K562 (cell line): ENCODE data around the gene HHATL. TPM values are rescaled to one million over a fixed set of nuclear protein-coding genes. Genes with fewer than 3 reads are reported as not detected.

Experiments used
- CHD2 ChIP-seq: IDR thresholded peaks from 2 replicates; pipeline ENCODE4 v1.6.1; 2011; ENCODE audit warnings: low read depth, low read length
- HNRNPUL1 ChIP-seq: fragments of 200-400 bp; formaldehyde crosslinking; IDR thresholded peaks from 2 replicates; pipeline ENCODE4 v1.6.1; 2017; ENCODE audit warnings: low read length
- IRF2 ChIP-seq: sonication (generic); formaldehyde crosslinking; IDR thresholded peaks from 2 replicates; pipeline ENCODE4 v1.8.1; 2022; ENCODE audit warnings: mild to moderate bottlenecking, missing genetic modification reagents
- NCOA6 ChIP-seq: fragments of 450-650 bp; IDR thresholded peaks from 2 replicates; pipeline ENCODE4 v1.6.1; 2017; ENCODE audit warnings: mild to moderate bottlenecking
- NR2C1 ChIP-seq, 2 experiments: fragments of 450-650 bp; IDR thresholded peaks; 2 replicates each; pipeline ENCODE4 v1.6.1; 2017; ENCODE audit warnings: mild to moderate bottlenecking in 2 of 2, antibody characterized with exemption in 1 of 2, inconsistent platforms in 1 of 2, missing compliant biosample characterization in 1 of 2, missing genetic modification characterization in 1 of 2
- RBM17 ChIP-seq: fragments of 200-400 bp; formaldehyde crosslinking; IDR thresholded peaks from 2 replicates; pipeline ENCODE4 v1.6.1; 2017; ENCODE audit warnings: low read depth, mild to moderate bottlenecking, low read length, borderline replicate concordance
- RBM39 ChIP-seq: fragments of 200-400 bp; formaldehyde crosslinking; optimal IDR thresholded peaks from 2 replicates; pipeline ENCODE3; 2018; ENCODE audit warnings: low read depth, low read length
- SRSF9 ChIP-seq: fragments of 200-400 bp; formaldehyde crosslinking; IDR thresholded peaks from 2 replicates; pipeline ENCODE4 v1.6.1; 2017; ENCODE audit warnings: low read depth, low read length, borderline replicate concordance
- TSC22D4 ChIP-seq: fragments of 450-650 bp; IDR thresholded peaks from 2 replicates; pipeline ENCODE4 v1.6.1; 2016; ENCODE audit warnings: missing genetic modification characterization, missing biosample characterization, control low read depth
- ZBTB7A ChIP-seq: IDR thresholded peaks from 2 replicates; pipeline ENCODE4 v1.6.1; 2011; ENCODE audit warnings: low read depth, mild to moderate bottlenecking, low read length, moderate library complexity, borderline replicate concordance; ENCODE audit not compliant: control insufficient read depth
- ZNF311 ChIP-seq: fragments of 250-450 bp; sonication (Bioruptor Pico); IDR thresholded peaks from 2 replicates; pipeline ENCODE4 v1.4.0; 2020; ENCODE audit warnings: mild to moderate bottlenecking, moderate library complexity
- ZNF316 ChIP-seq: fragments of 450-650 bp; IDR thresholded peaks from 2 replicates; pipeline ENCODE4 v1.6.1; 2016
- polyA plus RNA-seq, 8 experiments: library from polyadenylated mRNA; depleted of rRNA in 4 of 8; stranded (reverse) in 5 of 8; unstranded in 3 of 8; fragments of >200 nt; fragmentation: Nextera tagmentation in 2 of 8; fragmentation: Illumina TruSeq in 1 of 8; extraction: Ambion mirVana in 2 of 8; extraction: Trizol in 1 of 8; gene quantifications; 2 replicates each; pipeline versions ENCODE4 v1.2.1 to v1.2.3, GENCODE V29; 2011 to 2014; ENCODE audit warnings: inconsistent platforms in 1 of 8, missing spikeins in 1 of 8
- total RNA-seq, 7 experiments: library from RNA; depleted of rRNA in 6 of 7; stranded (reverse); fragments of >200 nt in 6 of 7; fragmentation: Illumina TruSeq in 2 of 7; extraction: Trizol in 2 of 7; gene quantifications; 2 replicates each; pipeline versions ENCODE4 v1.2.1 to v1.2.3, GENCODE V29; 2011 to 2021; ENCODE audit warnings: low replicate concordance in 1 of 7
- TF ChIP-seq, protein P1 (sequence below): sonication (generic); formaldehyde crosslinking; IDR thresholded peaks from 2 replicates; pipeline ENCODE4 v1.8.0; 2023; ENCODE audit warnings: mild to moderate bottlenecking, missing genetic modification reagents
- TF ChIP-seq, protein P2 (sequence below): sonication (generic); formaldehyde crosslinking; IDR thresholded peaks from 2 replicates; pipeline ENCODE4 v1.8.1; 2023; ENCODE audit warnings: missing genetic modification reagents, mild to moderate bottlenecking, borderline replicate concordance
- TF ChIP-seq, protein P3 (sequence below): fragments of 450-650 bp; IDR thresholded peaks from 2 replicates; pipeline ENCODE4 v1.6.1; 2016; ENCODE audit warnings: mild to moderate bottlenecking

HHATL gene
- total and polyA plus RNA-seq, 9 of the 15 experiments (the other 6 are each of a cell fraction or from before 2014, with no cell fraction given): not detected

DNA sequence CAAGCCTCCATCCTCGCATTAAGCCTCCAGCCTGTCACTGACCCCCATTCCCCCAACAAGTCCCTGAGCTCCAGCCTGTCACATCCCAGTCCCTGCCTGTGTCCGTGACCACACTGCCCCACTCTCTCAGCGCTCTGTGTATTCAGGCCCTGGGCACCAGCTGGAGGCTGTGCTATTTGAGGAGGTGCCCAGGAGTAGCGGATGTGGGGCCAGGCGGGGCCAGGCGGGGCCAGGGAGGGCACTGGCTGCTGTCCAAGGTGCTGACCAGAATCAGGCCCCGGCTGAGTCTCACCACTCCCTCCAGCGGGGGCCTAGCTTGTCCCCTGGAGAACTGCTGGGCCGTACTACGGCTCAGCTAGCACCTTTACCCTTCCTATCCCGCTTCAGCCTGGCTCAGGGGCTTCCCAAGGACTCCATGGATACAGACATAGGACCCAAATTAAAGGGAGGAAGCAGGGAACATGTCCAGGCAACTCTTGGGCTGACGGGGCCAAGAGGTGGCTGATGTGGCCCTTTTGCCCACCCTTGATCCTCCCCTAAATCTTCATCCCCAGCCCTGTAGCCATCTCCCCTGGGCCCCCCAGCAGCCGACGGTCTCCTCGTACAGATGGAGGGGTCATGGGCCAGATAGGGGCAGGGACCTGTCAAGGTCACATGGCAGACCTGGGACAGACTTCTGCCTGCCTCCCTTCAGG, 1.1 kb downstream of the HHATL start (continued):
- TF ChIP-seq, protein P1, sequence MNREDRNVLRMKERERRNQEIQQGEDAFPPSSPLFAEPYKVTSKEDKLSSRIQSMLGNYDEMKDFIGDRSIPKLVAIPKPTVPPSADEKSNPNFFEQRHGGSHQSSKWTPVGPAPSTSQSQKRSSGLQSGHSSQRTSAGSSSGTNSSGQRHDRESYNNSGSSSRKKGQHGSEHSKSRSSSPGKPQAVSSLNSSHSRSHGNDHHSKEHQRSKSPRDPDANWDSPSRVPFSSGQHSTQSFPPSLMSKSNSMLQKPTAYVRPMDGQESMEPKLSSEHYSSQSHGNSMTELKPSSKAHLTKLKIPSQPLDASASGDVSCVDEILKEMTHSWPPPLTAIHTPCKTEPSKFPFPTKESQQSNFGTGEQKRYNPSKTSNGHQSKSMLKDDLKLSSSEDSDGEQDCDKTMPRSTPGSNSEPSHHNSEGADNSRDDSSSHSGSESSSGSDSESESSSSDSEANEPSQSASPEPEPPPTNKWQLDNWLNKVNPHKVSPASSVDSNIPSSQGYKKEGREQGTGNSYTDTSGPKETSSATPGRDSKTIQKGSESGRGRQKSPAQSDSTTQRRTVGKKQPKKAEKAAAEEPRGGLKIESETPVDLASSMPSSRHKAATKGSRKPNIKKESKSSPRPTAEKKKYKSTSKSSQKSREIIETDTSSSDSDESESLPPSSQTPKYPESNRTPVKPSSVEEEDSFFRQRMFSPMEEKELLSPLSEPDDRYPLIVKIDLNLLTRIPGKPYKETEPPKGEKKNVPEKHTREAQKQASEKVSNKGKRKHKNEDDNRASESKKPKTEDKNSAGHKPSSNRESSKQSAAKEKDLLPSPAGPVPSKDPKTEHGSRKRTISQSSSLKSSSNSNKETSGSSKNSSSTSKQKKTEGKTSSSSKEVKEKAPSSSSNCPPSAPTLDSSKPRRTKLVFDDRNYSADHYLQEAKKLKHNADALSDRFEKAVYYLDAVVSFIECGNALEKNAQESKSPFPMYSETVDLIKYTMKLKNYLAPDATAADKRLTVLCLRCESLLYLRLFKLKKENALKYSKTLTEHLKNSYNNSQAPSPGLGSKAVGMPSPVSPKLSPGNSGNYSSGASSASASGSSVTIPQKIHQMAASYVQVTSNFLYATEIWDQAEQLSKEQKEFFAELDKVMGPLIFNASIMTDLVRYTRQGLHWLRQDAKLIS (CRISPR knock-in tag): peak; percentile 74; the same call in 1 of the 2 replicates
- TF ChIP-seq SRSF9: no peak
- TF ChIP-seq, protein P2, sequence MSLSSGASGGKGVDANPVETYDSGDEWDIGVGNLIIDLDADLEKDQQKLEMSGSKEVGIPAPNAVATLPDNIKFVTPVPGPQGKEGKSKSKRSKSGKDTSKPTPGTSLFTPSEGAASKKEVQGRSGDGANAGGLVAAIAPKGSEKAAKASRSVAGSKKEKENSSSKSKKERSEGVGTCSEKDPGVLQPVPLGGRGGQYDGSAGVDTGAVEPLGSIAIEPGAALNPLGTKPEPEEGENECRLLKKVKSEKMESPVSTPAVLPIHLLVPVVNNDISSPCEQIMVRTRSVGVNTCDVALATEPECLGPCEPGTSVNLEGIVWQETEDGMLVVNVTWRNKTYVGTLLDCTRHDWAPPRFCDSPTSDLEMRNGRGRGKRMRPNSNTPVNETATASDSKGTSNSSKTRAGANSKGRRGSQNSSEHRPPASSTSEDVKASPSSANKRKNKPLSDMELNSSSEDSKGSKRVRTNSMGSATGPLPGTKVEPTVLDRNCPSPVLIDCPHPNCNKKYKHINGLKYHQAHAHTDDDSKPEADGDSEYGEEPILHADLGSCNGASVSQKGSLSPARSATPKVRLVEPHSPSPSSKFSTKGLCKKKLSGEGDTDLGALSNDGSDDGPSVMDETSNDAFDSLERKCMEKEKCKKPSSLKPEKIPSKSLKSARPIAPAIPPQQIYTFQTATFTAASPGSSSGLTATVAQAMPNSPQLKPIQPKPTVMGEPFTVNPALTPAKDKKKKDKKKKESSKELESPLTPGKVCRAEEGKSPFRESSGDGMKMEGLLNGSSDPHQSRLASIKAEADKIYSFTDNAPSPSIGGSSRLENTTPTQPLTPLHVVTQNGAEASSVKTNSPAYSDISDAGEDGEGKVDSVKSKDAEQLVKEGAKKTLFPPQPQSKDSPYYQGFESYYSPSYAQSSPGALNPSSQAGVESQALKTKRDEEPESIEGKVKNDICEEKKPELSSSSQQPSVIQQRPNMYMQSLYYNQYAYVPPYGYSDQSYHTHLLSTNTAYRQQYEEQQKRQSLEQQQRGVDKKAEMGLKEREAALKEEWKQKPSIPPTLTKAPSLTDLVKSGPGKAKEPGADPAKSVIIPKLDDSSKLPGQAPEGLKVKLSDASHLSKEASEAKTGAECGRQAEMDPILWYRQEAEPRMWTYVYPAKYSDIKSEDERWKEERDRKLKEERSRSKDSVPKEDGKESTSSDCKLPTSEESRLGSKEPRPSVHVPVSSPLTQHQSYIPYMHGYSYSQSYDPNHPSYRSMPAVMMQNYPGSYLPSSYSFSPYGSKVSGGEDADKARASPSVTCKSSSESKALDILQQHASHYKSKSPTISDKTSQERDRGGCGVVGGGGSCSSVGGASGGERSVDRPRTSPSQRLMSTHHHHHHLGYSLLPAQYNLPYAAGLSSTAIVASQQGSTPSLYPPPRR (CRISPR knock-in tag): peak; percentile 58; the same call in 1 of the 2 replicates
- no peak for TF ChIP-seq NCOA6
- TF ChIP-seq RBM39: no peak
- TF ChIP-seq TSC22D4 (tag): no peak
- TF ChIP-seq HNRNPUL1: no peak
- no peak for TF ChIP-seq RBM17
- no peak for TF ChIP-seq CHD2
- TF ChIP-seq ZBTB7A: no peak; the same call in 1 of the 2 replicates
- no peak for TF ChIP-seq ZNF316
- peak; percentile 76; the same call in 1 of the 2 replicates for TF ChIP-seq IRF2
- TF ChIP-seq, protein P3, sequence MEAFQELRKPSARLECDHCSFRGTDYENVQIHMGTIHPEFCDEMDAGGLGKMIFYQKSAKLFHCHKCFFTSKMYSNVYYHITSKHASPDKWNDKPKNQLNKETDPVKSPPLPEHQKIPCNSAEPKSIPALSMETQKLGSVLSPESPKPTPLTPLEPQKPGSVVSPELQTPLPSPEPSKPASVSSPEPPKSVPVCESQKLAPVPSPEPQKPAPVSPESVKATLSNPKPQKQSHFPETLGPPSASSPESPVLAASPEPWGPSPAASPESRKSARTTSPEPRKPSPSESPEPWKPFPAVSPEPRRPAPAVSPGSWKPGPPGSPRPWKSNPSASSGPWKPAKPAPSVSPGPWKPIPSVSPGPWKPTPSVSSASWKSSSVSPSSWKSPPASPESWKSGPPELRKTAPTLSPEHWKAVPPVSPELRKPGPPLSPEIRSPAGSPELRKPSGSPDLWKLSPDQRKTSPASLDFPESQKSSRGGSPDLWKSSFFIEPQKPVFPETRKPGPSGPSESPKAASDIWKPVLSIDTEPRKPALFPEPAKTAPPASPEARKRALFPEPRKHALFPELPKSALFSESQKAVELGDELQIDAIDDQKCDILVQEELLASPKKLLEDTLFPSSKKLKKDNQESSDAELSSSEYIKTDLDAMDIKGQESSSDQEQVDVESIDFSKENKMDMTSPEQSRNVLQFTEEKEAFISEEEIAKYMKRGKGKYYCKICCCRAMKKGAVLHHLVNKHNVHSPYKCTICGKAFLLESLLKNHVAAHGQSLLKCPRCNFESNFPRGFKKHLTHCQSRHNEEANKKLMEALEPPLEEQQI: 0 out of 2 replicates have a peak, but pooled peaks have one; percentile 56
- 0 out of 2 replicates have a peak, but pooled peaks have one; percentile 32 for TF ChIP-seq ZNF311 (CRISPR knock-in tag)
- no peak for TF ChIP-seq NR2C1 (IDR thresholded peaks at IDR 0.05)
- no peak for TF ChIP-seq NR2C1 (tag; IDR thresholded peaks at IDR 0.05)
